SU-DHL-6 (cell line): Measurements from ENCODE around the gene NOS1AP.

Source experiments
- CTCF ChIP-seq: fragments of 200-600 bp; sonication (generic); IDR thresholded peaks from one replicate; pipeline ENCODE4 v1.5.1; 2017; ENCODE audit warnings: antibody characterized with exemption, mild to moderate bottlenecking, low read length, moderate library complexity; ENCODE audit not compliant: insufficient read depth, poor library complexity, severe bottlenecking
- EZH2phosphoT487 ChIP-seq: fragments of 200-600 bp; sonication (generic), shearing (Covaris generic); conservative IDR thresholded peaks from 2 replicates; pipeline ENCODE4 v1.6.1; 2018; ENCODE audit warnings: mild to moderate bottlenecking, antibody characterized with exemption, low read length, moderate library complexity, mixed read lengths

- no peak for TF ChIP-seq CTCF
- TF ChIP-seq EZH2phosphoT487, result no peak
Observed at GRCh38 chr1:162233066-162233465, 163.6 kb downstream of the NOS1AP start.
